Measurements from ENCODE around the gene ZNF778. TPM values are rescaled to one million over a fixed set of nuclear protein-coding genes. Genes with fewer than 3 reads are reported as not detected.

The ZNF778 gene
- polyA plus RNA-seq, 1 of the 3 experiments (the other 2 are of a cell fraction), result 10.8 TPM

- no peaks in the 10 kb centered on the region for H3K9me3 ChIP-seq
- H3K27me3 ChIP-seq (ENCODE audit: insufficient read depth), result no peaks in the 10 kb centered on the region
- peaks cover 0 to 7% of the 10 kb centered on the region in 2 experiments; a peak in 2 of 4 replicates for H3K4me1 ChIP-seq (ENCODE audit: control insufficient read depth in 1 of 2, insufficient read depth in 2 of 2, low read depth in 1 of 2, low read length in 1 of 2)
- no peaks in the 10 kb centered on the region for H4K20me1 ChIP-seq (ENCODE audit: insufficient read depth)
- peak overlapping the region; percentile 83 to 84 for H3K4me3 ChIP-seq (ENCODE audit: low read depth in 2 of 2, low read length in 1 of 2)
- TF ChIP-seq, protein P1, sequence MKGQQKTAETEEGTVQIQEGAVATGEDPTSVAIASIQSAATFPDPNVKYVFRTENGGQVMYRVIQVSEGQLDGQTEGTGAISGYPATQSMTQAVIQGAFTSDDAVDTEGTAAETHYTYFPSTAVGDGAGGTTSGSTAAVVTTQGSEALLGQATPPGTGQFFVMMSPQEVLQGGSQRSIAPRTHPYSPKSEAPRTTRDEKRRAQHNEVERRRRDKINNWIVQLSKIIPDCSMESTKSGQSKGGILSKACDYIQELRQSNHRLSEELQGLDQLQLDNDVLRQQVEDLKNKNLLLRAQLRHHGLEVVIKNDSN (IDR thresholded peaks at IDR 0.05; ENCODE audit: borderline replicate concordance, low read depth), result peak; percentile 88
- TF ChIP-seq SIN3A (IDR thresholded peaks at IDR 0.05; ENCODE audit: borderline replicate concordance, low read depth, low read length) (peak; percentile 92; the same call in 1 of the 2 replicates), MXI1 (IDR thresholded peaks at IDR 0.05; ENCODE audit: low read depth, low read length) (peak; percentile 98), RCOR1 (IDR thresholded peaks at IDR 0.05; ENCODE audit: low read length) (no peak), RFX5 (IDR thresholded peaks at IDR 0.05; ENCODE audit: low read length) (0 out of 2 replicates have a peak, but pooled peaks have one; percentile 25), GABPA (IDR thresholded peaks at IDR 0.05; ENCODE audit: low read depth) (peak; percentile 26; the same call in 1 of the 2 replicates), RAD21 (IDR thresholded peaks at IDR 0.05; ENCODE audit: low read length) (peak; percentile 90), SMC3 (IDR thresholded peaks at IDR 0.05; ENCODE audit: low read depth, low read length) (peak; percentile 55; the same call in 1 of the 2 replicates), GATA2 (CRISPR knock-in tag; IDR thresholded peaks at IDR 0.05) (0 out of 2 replicates have a peak, but pooled peaks have one; percentile 17), NRF1 (IDR thresholded peaks at IDR 0.05; ENCODE audit: low read depth, low read length) (no peak), YY1 (IDR thresholded peaks at IDR 0.05; ENCODE audit: low read depth) (no peak)
- TF ChIP-seq, protein P2, sequence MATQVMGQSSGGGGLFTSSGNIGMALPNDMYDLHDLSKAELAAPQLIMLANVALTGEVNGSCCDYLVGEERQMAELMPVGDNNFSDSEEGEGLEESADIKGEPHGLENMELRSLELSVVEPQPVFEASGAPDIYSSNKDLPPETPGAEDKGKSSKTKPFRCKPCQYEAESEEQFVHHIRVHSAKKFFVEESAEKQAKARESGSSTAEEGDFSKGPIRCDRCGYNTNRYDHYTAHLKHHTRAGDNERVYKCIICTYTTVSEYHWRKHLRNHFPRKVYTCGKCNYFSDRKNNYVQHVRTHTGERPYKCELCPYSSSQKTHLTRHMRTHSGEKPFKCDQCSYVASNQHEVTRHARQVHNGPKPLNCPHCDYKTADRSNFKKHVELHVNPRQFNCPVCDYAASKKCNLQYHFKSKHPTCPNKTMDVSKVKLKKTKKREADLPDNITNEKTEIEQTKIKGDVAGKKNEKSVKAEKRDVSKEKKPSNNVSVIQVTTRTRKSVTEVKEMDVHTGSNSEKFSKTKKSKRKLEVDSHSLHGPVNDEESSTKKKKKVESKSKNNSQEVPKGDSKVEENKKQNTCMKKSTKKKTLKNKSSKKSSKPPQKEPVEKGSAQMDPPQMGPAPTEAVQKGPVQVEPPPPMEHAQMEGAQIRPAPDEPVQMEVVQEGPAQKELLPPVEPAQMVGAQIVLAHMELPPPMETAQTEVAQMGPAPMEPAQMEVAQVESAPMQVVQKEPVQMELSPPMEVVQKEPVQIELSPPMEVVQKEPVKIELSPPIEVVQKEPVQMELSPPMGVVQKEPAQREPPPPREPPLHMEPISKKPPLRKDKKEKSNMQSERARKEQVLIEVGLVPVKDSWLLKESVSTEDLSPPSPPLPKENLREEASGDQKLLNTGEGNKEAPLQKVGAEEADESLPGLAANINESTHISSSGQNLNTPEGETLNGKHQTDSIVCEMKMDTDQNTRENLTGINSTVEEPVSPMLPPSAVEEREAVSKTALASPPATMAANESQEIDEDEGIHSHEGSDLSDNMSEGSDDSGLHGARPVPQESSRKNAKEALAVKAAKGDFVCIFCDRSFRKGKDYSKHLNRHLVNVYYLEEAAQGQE (IDR thresholded peaks at IDR 0.05; ENCODE audit: low read depth, low read length), result no peak
- TF ChIP-seq, protein P3, sequence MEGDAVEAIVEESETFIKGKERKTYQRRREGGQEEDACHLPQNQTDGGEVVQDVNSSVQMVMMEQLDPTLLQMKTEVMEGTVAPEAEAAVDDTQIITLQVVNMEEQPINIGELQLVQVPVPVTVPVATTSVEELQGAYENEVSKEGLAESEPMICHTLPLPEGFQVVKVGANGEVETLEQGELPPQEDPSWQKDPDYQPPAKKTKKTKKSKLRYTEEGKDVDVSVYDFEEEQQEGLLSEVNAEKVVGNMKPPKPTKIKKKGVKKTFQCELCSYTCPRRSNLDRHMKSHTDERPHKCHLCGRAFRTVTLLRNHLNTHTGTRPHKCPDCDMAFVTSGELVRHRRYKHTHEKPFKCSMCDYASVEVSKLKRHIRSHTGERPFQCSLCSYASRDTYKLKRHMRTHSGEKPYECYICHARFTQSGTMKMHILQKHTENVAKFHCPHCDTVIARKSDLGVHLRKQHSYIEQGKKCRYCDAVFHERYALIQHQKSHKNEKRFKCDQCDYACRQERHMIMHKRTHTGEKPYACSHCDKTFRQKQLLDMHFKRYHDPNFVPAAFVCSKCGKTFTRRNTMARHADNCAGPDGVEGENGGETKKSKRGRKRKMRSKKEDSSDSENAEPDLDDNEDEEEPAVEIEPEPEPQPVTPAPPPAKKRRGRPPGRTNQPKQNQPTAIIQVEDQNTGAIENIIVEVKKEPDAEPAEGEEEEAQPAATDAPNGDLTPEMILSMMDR (IDR thresholded peaks at IDR 0.05), result peak; percentile 74
- TF ChIP-seq, protein P4, sequence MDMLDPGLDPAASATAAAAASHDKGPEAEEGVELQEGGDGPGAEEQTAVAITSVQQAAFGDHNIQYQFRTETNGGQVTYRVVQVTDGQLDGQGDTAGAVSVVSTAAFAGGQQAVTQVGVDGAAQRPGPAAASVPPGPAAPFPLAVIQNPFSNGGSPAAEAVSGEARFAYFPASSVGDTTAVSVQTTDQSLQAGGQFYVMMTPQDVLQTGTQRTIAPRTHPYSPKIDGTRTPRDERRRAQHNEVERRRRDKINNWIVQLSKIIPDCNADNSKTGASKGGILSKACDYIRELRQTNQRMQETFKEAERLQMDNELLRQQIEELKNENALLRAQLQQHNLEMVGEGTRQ (IDR thresholded peaks at IDR 0.05; ENCODE audit: borderline replicate concordance, low read depth, low read length), result peak; percentile 61; the same call in 1 of the 2 replicates
- TF ChIP-seq, protein P5, sequence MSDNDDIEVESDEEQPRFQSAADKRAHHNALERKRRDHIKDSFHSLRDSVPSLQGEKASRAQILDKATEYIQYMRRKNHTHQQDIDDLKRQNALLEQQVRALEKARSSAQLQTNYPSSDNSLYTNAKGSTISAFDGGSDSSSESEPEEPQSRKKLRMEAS (IDR thresholded peaks at IDR 0.05; ENCODE audit: low read depth), result peak; percentile 91
- H3K27ac ChIP-seq (ENCODE audit: low read depth in 2 of 2, low read length in 1 of 2), result peak overlapping the region; percentile 77 to 84; a peak in 3 of 4 replicates
- no peaks in the 10 kb centered on the region for H3F3A ChIP-seq (replicated peaks; ENCODE audit: insufficient read depth)
- ChIA-PET CTCF (interaction anchor here (0.7 to 1.8 kb wide), 25 partner anchors 9 to 482 kb away, joined by 3 to 8 read pairs (median 4); partner anchors contain the start of genes GALNS, SLC22A31 and TRAPPC2L), POLR2A (no interaction called here)
- no peaks in the 10 kb centered on the region for H3K9me2 ChIP-seq
- peaks cover 33% of the 10 kb centered on the region for H3K79me2 ChIP-seq (ENCODE audit: insufficient read depth)
- H3K36me3 ChIP-seq (replicated peaks in 1 of 2; ENCODE audit: control insufficient read depth in 1 of 2, insufficient read depth in 2 of 2, low read length in 1 of 2), result peaks cover 0 to 12% of the 10 kb centered on the region in 2 experiments
- 5% methylated on average over 25 of the region's 25 CpGs for WGBS (ENCODE audit: low lambda C conversion rate)
- H3K9ac ChIP-seq, result peak overlapping the region; percentile 85
- peak; percentile 85 for DNase-seq
- H2AFZ ChIP-seq (ENCODE audit: low read depth), result peak overlapping the region; percentile 27; the same call in 1 of the 2 replicates
- peak overlapping the region; percentile 85 for H3K4me2 ChIP-seq
Measured at GRCh38 chr16:89216315-89217137, 977 bp upstream of the ZNF778 start.
